Thyroid gland (tissue), 4 donors: ENCODE data around the gene TENM3.

ENCODE experiments used
- POLR2A ChIP-seq, 2 donors: fragments of 450-650 bp; IDR thresholded peaks; one replicate each; pipeline ENCODE4 v1.6.1; 2017; ENCODE audit warnings: antibody characterized with exemption in 2 of 2, mild to moderate bottlenecking in 2 of 2, moderate library complexity in 1 of 2
- TF ChIP-seq, protein P1 (sequence below), 6 experiments: fragments of 200-600 bp in 3 of 6; fragments of 450-650 bp in 3 of 6; sonication (generic) in 3 of 6; IDR thresholded peaks; one replicate each; pipeline ENCODE4 v1.5.1; 2016 to 2019; ENCODE audit warnings: antibody characterized with exemption in 6 of 6, mild to moderate bottlenecking in 2 of 6, inconsistent platforms in 1 of 6, moderate library complexity in 1 of 6

DNA sequence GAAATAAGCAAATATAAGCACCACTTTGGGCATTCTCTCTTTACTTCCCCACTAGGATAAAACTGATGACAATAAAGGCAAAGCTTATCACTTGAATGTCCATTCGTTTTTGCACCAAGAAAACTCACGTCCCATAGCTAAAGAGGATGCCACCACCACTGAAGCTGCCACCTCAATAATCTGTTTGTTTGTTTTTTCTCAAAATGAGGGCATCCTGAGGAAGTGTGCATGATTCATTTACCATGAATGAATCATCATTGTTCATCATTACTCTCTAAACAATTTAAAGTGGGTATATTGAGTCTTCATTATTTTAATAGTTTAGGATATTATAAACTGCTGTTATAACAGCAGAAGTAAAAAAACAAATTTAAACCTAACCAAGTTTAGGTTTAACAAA is 505.7 kb downstream of the TENM3 start:
- TF ChIP-seq, protein P1, sequence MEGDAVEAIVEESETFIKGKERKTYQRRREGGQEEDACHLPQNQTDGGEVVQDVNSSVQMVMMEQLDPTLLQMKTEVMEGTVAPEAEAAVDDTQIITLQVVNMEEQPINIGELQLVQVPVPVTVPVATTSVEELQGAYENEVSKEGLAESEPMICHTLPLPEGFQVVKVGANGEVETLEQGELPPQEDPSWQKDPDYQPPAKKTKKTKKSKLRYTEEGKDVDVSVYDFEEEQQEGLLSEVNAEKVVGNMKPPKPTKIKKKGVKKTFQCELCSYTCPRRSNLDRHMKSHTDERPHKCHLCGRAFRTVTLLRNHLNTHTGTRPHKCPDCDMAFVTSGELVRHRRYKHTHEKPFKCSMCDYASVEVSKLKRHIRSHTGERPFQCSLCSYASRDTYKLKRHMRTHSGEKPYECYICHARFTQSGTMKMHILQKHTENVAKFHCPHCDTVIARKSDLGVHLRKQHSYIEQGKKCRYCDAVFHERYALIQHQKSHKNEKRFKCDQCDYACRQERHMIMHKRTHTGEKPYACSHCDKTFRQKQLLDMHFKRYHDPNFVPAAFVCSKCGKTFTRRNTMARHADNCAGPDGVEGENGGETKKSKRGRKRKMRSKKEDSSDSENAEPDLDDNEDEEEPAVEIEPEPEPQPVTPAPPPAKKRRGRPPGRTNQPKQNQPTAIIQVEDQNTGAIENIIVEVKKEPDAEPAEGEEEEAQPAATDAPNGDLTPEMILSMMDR (IDR thresholded peaks at IDR 0.05) = no peak
- TF ChIP-seq POLR2A (IDR thresholded peaks at IDR 0.05) = no peak
